Neural cell (in vitro differentiated cells): Measurements from ENCODE around the gene PLEKHG3. TPM values are rescaled to one million over a fixed set of nuclear protein-coding genes. Genes with fewer than 3 reads are reported as not detected.

Experiments used
- H2AFZ ChIP-seq: fragments of 200-600, 300-800 bp; sonication (generic), shearing (Covaris generic); 2 replicates; pipeline ENCODE4 v1.6.0; 2014; ENCODE audit warnings: low read depth, mild to moderate bottlenecking, antibody characterized with exemption, low read length, moderate library complexity
- H3F3A ChIP-seq: fragments of 200-600 bp; shearing (Covaris generic); 2 replicates; pipeline ENCODE4 v1.6.1; 2016; ENCODE audit warnings: mild to moderate bottlenecking, moderate library complexity, mixed read lengths, antibody characterized with exemption, low read length; ENCODE audit not compliant: insufficient read depth, poor library complexity, severe bottlenecking
- H3K27ac ChIP-seq: fragments of 200-600, 300-800 bp; sonication (generic), shearing (Covaris generic); 2 replicates; pipeline ENCODE4 v1.5.1; 2014; ENCODE audit warnings: mild to moderate bottlenecking, low read length, moderate library complexity
- H3K27me3 ChIP-seq: fragments of 300-800, 200-600 bp; sonication (generic), shearing (Covaris generic); 2 replicates; pipeline ENCODE4 v1.6.0; 2014; ENCODE audit warnings: mild to moderate bottlenecking, low read depth, low read length, moderate library complexity; ENCODE audit not compliant: insufficient read depth
- H3K36me3 ChIP-seq: fragments of 300-800, 200-600 bp; sonication (generic), shearing (Covaris generic); 2 replicates; pipeline ENCODE4 v1.5.1; 2014; ENCODE audit warnings: mild to moderate bottlenecking, antibody characterized with exemption, low read length, moderate library complexity; ENCODE audit not compliant: insufficient read depth
- H3K4me2 ChIP-seq: fragments of 300-800, 200-600 bp; sonication (generic), shearing (Covaris generic); 2 replicates; pipeline ENCODE4 v1.6.0; 2014; ENCODE audit warnings: mild to moderate bottlenecking, low read length
- H3K4me3 ChIP-seq: fragments of 300-800, 200-600 bp; sonication (generic), shearing (Covaris generic); 2 replicates; pipeline ENCODE4 v1.5.1; 2014; ENCODE audit warnings: mild to moderate bottlenecking, low read length, moderate library complexity
- H3K79me2 ChIP-seq: fragments of 200-600 bp; shearing (Covaris generic); replicated peaks from 2 replicates; pipeline ENCODE4 v1.6.0; 2014; ENCODE audit warnings: mild to moderate bottlenecking, low read length, moderate library complexity; ENCODE audit not compliant: insufficient read depth
- H3K9ac ChIP-seq: fragments of 300-800, 200-600 bp; sonication (generic), shearing (Covaris generic); 2 replicates; pipeline ENCODE4 v1.6.1; 2016; ENCODE audit warnings: mild to moderate bottlenecking, low read length, mixed read lengths
- H3K9me2 ChIP-seq: fragments of 200-600 bp; shearing (Covaris generic); 2 replicates; pipeline ENCODE4 v1.6.1; 2016; ENCODE audit warnings: mild to moderate bottlenecking, low read length, mixed read lengths; ENCODE audit not compliant: insufficient read depth
- H3K9me3 ChIP-seq: fragments of 200-600, 300-800 bp; sonication (generic), shearing (Covaris generic); 2 replicates; pipeline ENCODE4 v1.6.1; 2016; ENCODE audit warnings: mild to moderate bottlenecking, mixed run types, low read length, moderate library complexity, mixed read lengths
- H4K20me1 ChIP-seq: fragments of 200-600 bp; shearing (Covaris generic); 2 replicates; pipeline ENCODE4 v1.6.1; 2016; ENCODE audit warnings: mild to moderate bottlenecking, mixed run types; ENCODE audit not compliant: insufficient read depth
- CTCF ChIP-seq: fragments of 450-650 bp; IDR thresholded peaks from 2 replicates; pipeline ENCODE4 v1.5.1; 2014; ENCODE audit warnings: antibody characterized with exemption, mild to moderate bottlenecking, moderate library complexity; ENCODE audit not compliant: poor library complexity, severe bottlenecking
- EP300 ChIP-seq: fragments of 450-650 bp; conservative IDR thresholded peaks from 2 replicates; pipeline ENCODE4 v1.6.1; 2014; ENCODE audit warnings: antibody characterized with exemption, mild to moderate bottlenecking, moderate library complexity; ENCODE audit not compliant: poor library complexity, severe bottlenecking
- EZH2 ChIP-seq: fragments of 200-600, 300-800 bp; shearing (Covaris generic), sonication (generic); IDR thresholded peaks from 2 replicates; pipeline ENCODE4 v1.6.1; 2014; ENCODE audit warnings: antibody characterized with exemption, low read length, borderline replicate concordance, mild to moderate bottlenecking; ENCODE audit not compliant: insufficient read depth, poor library complexity, severe bottlenecking
- MXI1 ChIP-seq: fragments of 450-650 bp; conservative IDR thresholded peaks from 2 replicates; pipeline ENCODE4 v1.6.1; 2014; ENCODE audit warnings: antibody characterized with exemption, mild to moderate bottlenecking; ENCODE audit not compliant: poor library complexity, severe bottlenecking
- POLR2AphosphoS5 ChIP-seq: IDR thresholded peaks from 2 replicates; pipeline ENCODE4 v1.6.1; 2012
- RAD21 ChIP-seq: fragments of 450-650 bp; conservative IDR thresholded peaks from 2 replicates; pipeline ENCODE4 v1.6.1; 2014; ENCODE audit warnings: antibody characterized with exemption, mild to moderate bottlenecking, moderate library complexity
- SMC3 ChIP-seq: fragments of 450-650 bp; conservative IDR thresholded peaks from 2 replicates; pipeline ENCODE4 v1.6.1; 2014; ENCODE audit warnings: antibody characterized with exemption, mild to moderate bottlenecking, moderate library complexity; ENCODE audit not compliant: poor library complexity
- TAF1 ChIP-seq: IDR thresholded peaks from 2 replicates; pipeline ENCODE4 v1.6.1; 2012; ENCODE audit warnings: low read depth
- polyA plus RNA-seq: library from polyadenylated mRNA; depleted of rRNA; stranded (reverse); fragments of >200 nt; gene quantifications from 2 replicates; pipeline ENCODE4 v1.2.3, GENCODE V29; 2014
- TF ChIP-seq, protein P1 (sequence below): IDR thresholded peaks from 2 replicates; pipeline ENCODE4 v1.6.1; 2012; ENCODE audit warnings: borderline replicate concordance

The PLEKHG3 gene
- polyA plus RNA-seq, 1 donor from 2014 or later, result 15.8 TPM

DNA sequence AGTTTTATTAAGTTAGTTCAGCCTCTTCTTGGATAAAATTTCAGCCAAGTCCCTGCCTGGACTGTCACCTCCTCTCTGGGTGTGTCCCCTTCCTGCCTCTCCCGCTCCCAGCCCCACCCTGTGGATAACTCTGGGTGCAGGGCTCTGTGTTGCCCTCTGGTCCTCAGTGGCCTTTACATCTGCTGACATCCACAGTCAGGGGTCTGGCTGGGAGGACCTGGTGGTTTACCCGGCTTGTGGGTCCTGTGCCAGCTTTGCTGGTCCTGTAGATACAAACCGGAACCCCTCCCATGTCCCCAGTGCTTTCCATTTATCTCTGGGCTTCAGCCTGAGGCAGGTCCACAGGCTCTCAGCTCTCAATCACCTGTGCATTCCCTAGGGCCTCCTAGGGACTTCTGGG is 28.9 kb upstream of the PLEKHG3 start:
- Histone ChIP-seq H3K36me3 (no peaks in the 10 kb centered on the region), H3K9me2 (no peaks in the 10 kb centered on the region), H3K9me3 (no peaks in the 10 kb centered on the region), H3K4me2 (no peak overlapping the region), H3K9ac (no peak overlapping the region), H3F3A (no peaks in the 10 kb centered on the region), H3K4me3 (no peak overlapping the region), H3K27me3 (no peaks in the 10 kb centered on the region), H3K79me2 (no peaks in the 10 kb centered on the region), H4K20me1 (no peaks in the 10 kb centered on the region), H3K27ac (no peak overlapping the region), H2AFZ (no peak overlapping the region)
- TF ChIP-seq TAF1 (no peak), SMC3 (no peak), EP300 (no peak), EZH2 (no peak), RAD21 (no peak), POLR2AphosphoS5 (no peak), MXI1 (no peak), CTCF (no peak)
- TF ChIP-seq, protein P1, sequence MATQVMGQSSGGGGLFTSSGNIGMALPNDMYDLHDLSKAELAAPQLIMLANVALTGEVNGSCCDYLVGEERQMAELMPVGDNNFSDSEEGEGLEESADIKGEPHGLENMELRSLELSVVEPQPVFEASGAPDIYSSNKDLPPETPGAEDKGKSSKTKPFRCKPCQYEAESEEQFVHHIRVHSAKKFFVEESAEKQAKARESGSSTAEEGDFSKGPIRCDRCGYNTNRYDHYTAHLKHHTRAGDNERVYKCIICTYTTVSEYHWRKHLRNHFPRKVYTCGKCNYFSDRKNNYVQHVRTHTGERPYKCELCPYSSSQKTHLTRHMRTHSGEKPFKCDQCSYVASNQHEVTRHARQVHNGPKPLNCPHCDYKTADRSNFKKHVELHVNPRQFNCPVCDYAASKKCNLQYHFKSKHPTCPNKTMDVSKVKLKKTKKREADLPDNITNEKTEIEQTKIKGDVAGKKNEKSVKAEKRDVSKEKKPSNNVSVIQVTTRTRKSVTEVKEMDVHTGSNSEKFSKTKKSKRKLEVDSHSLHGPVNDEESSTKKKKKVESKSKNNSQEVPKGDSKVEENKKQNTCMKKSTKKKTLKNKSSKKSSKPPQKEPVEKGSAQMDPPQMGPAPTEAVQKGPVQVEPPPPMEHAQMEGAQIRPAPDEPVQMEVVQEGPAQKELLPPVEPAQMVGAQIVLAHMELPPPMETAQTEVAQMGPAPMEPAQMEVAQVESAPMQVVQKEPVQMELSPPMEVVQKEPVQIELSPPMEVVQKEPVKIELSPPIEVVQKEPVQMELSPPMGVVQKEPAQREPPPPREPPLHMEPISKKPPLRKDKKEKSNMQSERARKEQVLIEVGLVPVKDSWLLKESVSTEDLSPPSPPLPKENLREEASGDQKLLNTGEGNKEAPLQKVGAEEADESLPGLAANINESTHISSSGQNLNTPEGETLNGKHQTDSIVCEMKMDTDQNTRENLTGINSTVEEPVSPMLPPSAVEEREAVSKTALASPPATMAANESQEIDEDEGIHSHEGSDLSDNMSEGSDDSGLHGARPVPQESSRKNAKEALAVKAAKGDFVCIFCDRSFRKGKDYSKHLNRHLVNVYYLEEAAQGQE, result no peak

DNA sequence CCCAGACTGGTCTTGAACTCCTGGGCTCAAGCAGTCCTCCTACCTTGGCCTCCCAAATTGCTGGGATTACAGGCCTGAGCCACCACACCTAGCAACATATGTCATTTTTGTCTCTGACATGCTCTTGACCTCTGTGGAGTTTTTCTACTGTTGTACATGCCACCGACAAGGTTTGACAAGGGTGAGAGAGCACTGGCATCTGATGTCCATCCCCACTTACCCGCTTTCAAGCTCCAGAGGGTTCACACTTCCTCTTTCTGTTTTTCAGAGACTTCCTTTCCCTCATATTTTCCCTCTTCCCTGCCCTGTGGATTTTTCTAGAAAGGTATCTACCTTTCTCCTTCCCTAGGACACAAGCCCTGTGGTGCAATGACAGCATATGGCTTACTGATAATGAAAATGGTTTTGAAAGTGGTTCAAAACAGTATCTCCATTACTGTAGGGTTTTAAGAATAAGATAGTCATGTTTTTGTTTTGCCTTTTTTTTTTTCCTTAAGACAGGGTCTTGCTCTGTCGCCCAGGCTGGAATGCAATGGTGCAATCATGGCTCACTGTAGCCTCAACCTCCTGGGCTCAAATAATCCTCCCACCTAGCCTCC is 27.7 kb upstream of the PLEKHG3 start:
- TF ChIP-seq CTCF (no peak), SMC3 (no peak), EP300 (no peak), POLR2AphosphoS5 (no peak), MXI1 (no peak), RAD21 (no peak), EZH2 (no peak), TAF1 (no peak)
- TF ChIP-seq, protein P1, result no peak
- H3K79me2 ChIP-seq, result no peaks in the 10 kb centered on the region
- no peak overlapping the region for H3K4me3 ChIP-seq
- H2AFZ ChIP-seq, result no peak overlapping the region
- no peak overlapping the region for H3K27ac ChIP-seq
- no peaks in the 10 kb centered on the region for H3F3A ChIP-seq
- H3K9me3 ChIP-seq, result no peaks in the 10 kb centered on the region
- no peak overlapping the region for H3K4me2 ChIP-seq
- H3K9ac ChIP-seq, result no peak overlapping the region
- no peaks in the 10 kb centered on the region for H4K20me1 ChIP-seq
- H3K36me3 ChIP-seq, result no peaks in the 10 kb centered on the region
- no peaks in the 10 kb centered on the region for H3K9me2 ChIP-seq
- H3K27me3 ChIP-seq, result no peaks in the 10 kb centered on the region
